Nephron progenitor cell (in vitro differentiated cells): ENCODE data around the gene SYT7.
"Not testable (repeated sequence)": the region's sequence is repeated elsewhere in the genome, so short reads cannot be mapped to it uniquely, and the experiment has no call there.

Experiments
- DNase-seq: peaks from one replicate; pipeline ENCODE4 v3.0.0; 2021
- H3K27ac Mint-ChIP-seq: 2 replicates; pipeline ENCODE4 v1.8.0; 2021; ENCODE audit warnings: mild to moderate bottlenecking, moderate library complexity, mixed read lengths
- H3K27me3 Mint-ChIP-seq: 2 replicates; pipeline ENCODE4 v1.8.0; 2021; ENCODE audit warnings: mild to moderate bottlenecking, low read depth, mixed read lengths; ENCODE audit not compliant: poor library complexity
- H3K36me3 Mint-ChIP-seq: 2 replicates; pipeline ENCODE4 v1.8.0; 2021; ENCODE audit warnings: low read depth, mixed read lengths
- H3K4me1 Mint-ChIP-seq: 2 replicates; pipeline ENCODE4 v1.8.0; 2021; ENCODE audit warnings: mixed read lengths
- H3K4me3 Mint-ChIP-seq: 2 replicates; pipeline ENCODE4 v1.8.0; 2021; ENCODE audit warnings: mild to moderate bottlenecking, moderate library complexity, mixed read lengths
- H3K9me3 Mint-ChIP-seq: 2 replicates; pipeline ENCODE4 v1.8.0; 2021; ENCODE audit warnings: mild to moderate bottlenecking, moderate library complexity, mixed read lengths
- CTCF ChIP-seq: fragments of 200-600 bp; sonication (generic); IDR thresholded peaks from 2 replicates; pipeline ENCODE4 v1.5.0; 2021; ENCODE audit warnings: antibody characterized with exemption

The SYT7 gene

GRCh38 chr11:61617515-61617914 is 36.6 kb upstream of the SYT7 start:
- no peak for TF ChIP-seq CTCF
- Mint-ChIP-seq H3K36me3 (no peaks in the 10 kb centered on the region), H3K4me1 (peaks cover 54% of the 10 kb centered on the region), H3K4me3 (no peak overlapping the region), H3K27me3 (no peaks in the 10 kb centered on the region), H3K27ac (no peak overlapping the region), H3K9me3 (no peaks in the 10 kb centered on the region)
- no peak for DNase-seq

- H3K4me1 Mint-ChIP-seq = peaks cover 64% of the 10 kb centered on the region
- no peak overlapping the region for H3K27ac Mint-ChIP-seq
- no peak for DNase-seq
- H3K27me3 Mint-ChIP-seq = no peaks in the 10 kb centered on the region
- H3K36me3 Mint-ChIP-seq = no peaks in the 10 kb centered on the region
- peaks cover 6% of the 10 kb centered on the region for H3K9me3 Mint-ChIP-seq
- H3K4me3 Mint-ChIP-seq = no peak overlapping the region
- no peak for TF ChIP-seq CTCF
Observed at GRCh38 chr11:61616434-61616833, 35.6 kb upstream of the SYT7 start.

- not testable (repeated sequence) for H3K27me3 Mint-ChIP-seq, H3K9me3 Mint-ChIP-seq, H3K36me3 Mint-ChIP-seq, H3K27ac Mint-ChIP-seq, DNase-seq, H3K4me3 Mint-ChIP-seq
- peaks cover 66% of the 10 kb centered on the region for H3K4me1 Mint-ChIP-seq
Observed at GRCh38 chr11:61614782-61615181, 33.9 kb upstream of the SYT7 start.

- TF ChIP-seq CTCF = no peak
- Mint-ChIP-seq H3K4me1 (peaks cover 70% of the 10 kb centered on the region), H3K9me3 (peaks cover 6% of the 10 kb centered on the region), H3K27ac (peak overlapping the region; percentile 87), H3K27me3 (peaks cover 5% of the 10 kb centered on the region), H3K4me3 (peak overlapping the region; percentile 49), H3K36me3 (no peaks in the 10 kb centered on the region)
- no peak for DNase-seq
Observed at GRCh38 chr11:61613870-61614269, 33.0 kb upstream of the SYT7 start.

GRCh38 chr11:61613051-61613450 is 32.2 kb upstream of the SYT7 start:
- H3K36me3 Mint-ChIP-seq = no peaks in the 10 kb centered on the region
- DNase-seq = no peak
- peaks cover 6% of the 10 kb centered on the region for H3K9me3 Mint-ChIP-seq
- TF ChIP-seq CTCF = no peak
- H3K27me3 Mint-ChIP-seq = peaks cover 5% of the 10 kb centered on the region
- no peak overlapping the region for H3K4me3 Mint-ChIP-seq
- peaks cover 64% of the 10 kb centered on the region for H3K4me1 Mint-ChIP-seq
- H3K27ac Mint-ChIP-seq = no peak overlapping the region

- H3K27me3 Mint-ChIP-seq = peaks cover 5% of the 10 kb centered on the region
- DNase-seq = no peak
- no peak overlapping the region for H3K27ac Mint-ChIP-seq
- peaks cover 6% of the 10 kb centered on the region for H3K9me3 Mint-ChIP-seq
- no peak overlapping the region for H3K4me3 Mint-ChIP-seq
- H3K4me1 Mint-ChIP-seq = peaks cover 59% of the 10 kb centered on the region
- no peaks in the 10 kb centered on the region for H3K36me3 Mint-ChIP-seq
- TF ChIP-seq CTCF = no peak
Observed at GRCh38 chr11:61611309-61611708, 30.4 kb upstream of the SYT7 start.

GRCh38 chr11:61610905-61611304 is 30.0 kb upstream of the SYT7 start:
- Mint-ChIP-seq H3K4me1 (peaks cover 59% of the 10 kb centered on the region), H3K36me3 (no peaks in the 10 kb centered on the region), H3K4me3 (no peak overlapping the region), H3K27ac (no peak overlapping the region), H3K27me3 (peaks cover 6% of the 10 kb centered on the region), H3K9me3 (peaks cover 6% of the 10 kb centered on the region)
- DNase-seq = no peak
- TF ChIP-seq CTCF = no peak
